ENCODE measurements around the gene MAPT. TPM values are rescaled to one million over a fixed set of nuclear protein-coding genes. Genes with fewer than 3 reads are reported as not detected.

Gene MAPT
- polyA plus RNA-seq, 3 donors, result 0.04 TPM; not detected in 2

GRCh38 chr17:45963889-45964288, 69.5 kb downstream of the MAPT start:
- Mint-ChIP-seq H3K27ac (no peak overlapping the region), H3K4me3 (no peak overlapping the region), H3K27me3 (ENCODE audit: low read depth in 3 of 3) (peaks cover 10 to 23% (median 23%) of the 10 kb centered on the region in 3 donors), H3K9me3 (no peaks in the 10 kb centered on the region), H3K36me3 (no peaks in the 10 kb centered on the region), H3K4me1 (no peaks in the 10 kb centered on the region)
- Histone ChIP-seq H3K4me3 (replicated peaks in 1 of 3; ENCODE audit: low read depth in 2 of 3, low read length in 3 of 3) (no peak overlapping the region), H4K20me1 (ENCODE audit: insufficient read depth, low read length) (no peaks in the 10 kb centered on the region), H3K36me3 (replicated peaks in 1 of 2; ENCODE audit: control insufficient read depth in 1 of 2, insufficient read depth in 2 of 2, low read length in 2 of 2) (no peaks in the 10 kb centered on the region), H3K4me1 (ENCODE audit: control insufficient read depth in 1 of 2, insufficient read depth in 2 of 2, low read length in 2 of 2) (no peaks in the 10 kb centered on the region), H3K79me2 (ENCODE audit: insufficient read depth, low read length) (no peaks in the 10 kb centered on the region), H3K27me3 (ENCODE audit: control insufficient read depth in 2 of 2, insufficient read depth in 2 of 2, low read length in 2 of 2) (peaks cover 0 to 4% of the 10 kb centered on the region in 2 donors), H3K4me2 (replicated peaks; ENCODE audit: extremely low read depth, low read length, poor library complexity, severe bottlenecking) (no peak overlapping the region), H3K9ac (ENCODE audit: insufficient read depth, low read length, poor library complexity, severe bottlenecking) (no peak overlapping the region), H3K9me3 (replicated peaks in 1 of 2; ENCODE audit: control insufficient read depth in 1 of 2, insufficient read depth in 1 of 2, low read length in 2 of 2) (no peaks in the 10 kb centered on the region), H2AFZ (ENCODE audit: insufficient read depth, low read depth, low read length, poor library complexity, severe bottlenecking) (no peak overlapping the region), H3K27ac (ENCODE audit: low read depth in 1 of 2, low read length in 2 of 2) (no peak overlapping the region)
- TF ChIP-seq, protein P1, sequence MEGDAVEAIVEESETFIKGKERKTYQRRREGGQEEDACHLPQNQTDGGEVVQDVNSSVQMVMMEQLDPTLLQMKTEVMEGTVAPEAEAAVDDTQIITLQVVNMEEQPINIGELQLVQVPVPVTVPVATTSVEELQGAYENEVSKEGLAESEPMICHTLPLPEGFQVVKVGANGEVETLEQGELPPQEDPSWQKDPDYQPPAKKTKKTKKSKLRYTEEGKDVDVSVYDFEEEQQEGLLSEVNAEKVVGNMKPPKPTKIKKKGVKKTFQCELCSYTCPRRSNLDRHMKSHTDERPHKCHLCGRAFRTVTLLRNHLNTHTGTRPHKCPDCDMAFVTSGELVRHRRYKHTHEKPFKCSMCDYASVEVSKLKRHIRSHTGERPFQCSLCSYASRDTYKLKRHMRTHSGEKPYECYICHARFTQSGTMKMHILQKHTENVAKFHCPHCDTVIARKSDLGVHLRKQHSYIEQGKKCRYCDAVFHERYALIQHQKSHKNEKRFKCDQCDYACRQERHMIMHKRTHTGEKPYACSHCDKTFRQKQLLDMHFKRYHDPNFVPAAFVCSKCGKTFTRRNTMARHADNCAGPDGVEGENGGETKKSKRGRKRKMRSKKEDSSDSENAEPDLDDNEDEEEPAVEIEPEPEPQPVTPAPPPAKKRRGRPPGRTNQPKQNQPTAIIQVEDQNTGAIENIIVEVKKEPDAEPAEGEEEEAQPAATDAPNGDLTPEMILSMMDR (IDR thresholded peaks at IDR 0.05), result no peak
- intact Hi-C loops (cut with micrococcal nuclease), result no loop called here
- no peak for DNase-seq
- 81% methylated on average over 4 of the region's 5 CpGs for whole genome bisulfite sequencing (ENCODE audit: insufficient coverage)

GRCh38 chr17:45964634-45965033, 70.3 kb downstream of the MAPT start:
- no peak overlapping the region for H3K27ac Mint-ChIP-seq
- intact Hi-C loops (cut with micrococcal nuclease), result no loop called here
- Histone ChIP-seq H3K27ac (ENCODE audit: low read depth in 1 of 2, low read length in 2 of 2) (no peak overlapping the region), H3K9me3 (replicated peaks in 1 of 2; ENCODE audit: control insufficient read depth in 1 of 2, insufficient read depth in 1 of 2, low read length in 2 of 2) (no peaks in the 10 kb centered on the region), H3K4me2 (replicated peaks; ENCODE audit: extremely low read depth, low read length, poor library complexity, severe bottlenecking) (no peak overlapping the region), H3K36me3 (replicated peaks in 1 of 2; ENCODE audit: control insufficient read depth in 1 of 2, insufficient read depth in 2 of 2, low read length in 2 of 2) (no peaks in the 10 kb centered on the region), H3K4me3 (replicated peaks in 1 of 3; ENCODE audit: low read depth in 2 of 3, low read length in 3 of 3) (no peak overlapping the region), H3K27me3 (ENCODE audit: control insufficient read depth in 2 of 2, insufficient read depth in 2 of 2, low read length in 2 of 2) (peaks cover 0 to 4% of the 10 kb centered on the region in 2 donors), H3K9ac (ENCODE audit: insufficient read depth, low read length, poor library complexity, severe bottlenecking) (no peak overlapping the region), H3K79me2 (ENCODE audit: insufficient read depth, low read length) (no peaks in the 10 kb centered on the region), H2AFZ (ENCODE audit: insufficient read depth, low read depth, low read length, poor library complexity, severe bottlenecking) (no peak overlapping the region), H3K4me1 (ENCODE audit: control insufficient read depth in 1 of 2, insufficient read depth in 2 of 2, low read length in 2 of 2) (no peaks in the 10 kb centered on the region), H4K20me1 (ENCODE audit: insufficient read depth, low read length) (no peaks in the 10 kb centered on the region)
- no peaks in the 10 kb centered on the region for H3K4me1 Mint-ChIP-seq
- peaks cover 0 to 2% (median 0%) of the 10 kb centered on the region in 7 donors for H3K9me3 Mint-ChIP-seq
- no peak for DNase-seq
- H3K36me3 Mint-ChIP-seq, result no peaks in the 10 kb centered on the region
- no peak overlapping the region for H3K4me3 Mint-ChIP-seq
- H3K27me3 Mint-ChIP-seq (ENCODE audit: low read depth in 3 of 3), result peaks cover 10 to 25% (median 22%) of the 10 kb centered on the region in 3 donors
- no CpG with 5 or more reads among the region's 4 CpGs for WGBS (ENCODE audit: insufficient coverage)
- TF ChIP-seq, protein P1 (IDR thresholded peaks at IDR 0.05), result no peak
